ENCODE data around the gene MYOZ1.

DNA sequence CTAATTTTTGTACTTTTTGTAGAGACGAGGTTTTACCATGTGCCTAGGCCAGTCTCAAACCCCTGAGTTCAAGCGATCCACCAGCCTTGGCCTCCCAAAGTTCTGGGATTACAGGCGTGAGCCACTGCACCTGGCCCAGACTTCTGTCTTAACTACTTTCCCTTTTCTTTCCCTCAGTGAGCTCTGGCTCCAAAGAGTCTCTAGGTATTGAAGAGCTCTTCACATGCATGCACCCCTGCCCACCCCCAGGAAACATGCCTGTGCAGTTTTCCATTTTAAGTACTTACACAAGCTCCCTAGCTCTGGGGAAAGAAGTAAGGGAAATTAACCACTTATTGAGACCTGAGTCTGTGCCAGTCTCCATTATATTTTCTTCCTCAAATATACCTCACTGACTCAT, 2.0 kb downstream of the MYOZ1 start:
- TF ChIP-seq EZH2 (IDR thresholded peaks at IDR 0.05) (no peak), POLR2AphosphoS5 (IDR thresholded peaks at IDR 0.05; ENCODE audit: borderline replicate concordance, low read depth, low read length) (no peak)

All from SK-N-MC (cell line).